HCT116 (cell line): ENCODE measurements around the gene HESX1. TPM values are rescaled to one million over a fixed set of nuclear protein-coding genes. Genes with fewer than 3 reads are reported as not detected.

ENCODE experiments used
- ATAC-seq: fragments of 200-7000 bp; cut with Tn5 transposase; 2 replicates; pipeline ENCODE4 v1.9.1; 2020; ENCODE audit warnings: mild to moderate bottlenecking, moderate library complexity
- Bru-seq: library from RNA; stranded (reverse); fragments of 400-500 nt; gene quantifications from one replicate; lab custom pipeline; 2021; lab: Mats Ljungman, UMichigan
- BruChase-seq, 2 experiments: library from RNA; stranded (reverse); fragments of 400-500 nt; gene quantifications; one replicate each; lab custom pipeline; 2021; lab: Mats Ljungman, UMichigan
- BruUV-seq: library from RNA; stranded (reverse); fragments of 400-500 nt; replicated peaks from 2 replicates; lab custom pipeline; 2021; lab: Mats Ljungman, UMichigan
- CTCF ChIA-PET: fragments of 300-600 bp; sonication (Branson Sonifier 250); formaldehyde crosslinking; loops from one replicate; lab custom pipeline; 2021; ENCODE audit warnings: antibody characterized with exemption; lab: Charles Lee
- POLR2A ChIA-PET: fragments of 300-600, 350-600 bp; sonication (Branson Sonifier 250); formaldehyde crosslinking; loops from one replicate; lab custom pipeline; 2021; ENCODE audit warnings: antibody characterized with exemption; lab: Charles Lee
- RAD21 ChIA-PET, 2 experiments: fragments of 300-600 bp; sonication (Branson Sonifier 250); formaldehyde crosslinking; loops; one replicate each; lab custom pipeline; 2023; ENCODE audit warnings: low total read pairs in 2 of 2; ENCODE audit not compliant: uncharacterized antibody in 2 of 2, unreplicated experiment in 2 of 2, low non-redundant PET in 1 of 2; lab: Charles Lee
- DNase-seq: peaks from one replicate; pipeline ENCODE4 v3.0.0-alpha.2; 2010; ENCODE audit warnings: low read depth, low spot score
- H2AFZ ChIP-seq: fragments of 200-600 bp; shearing (Covaris generic), sonication (generic); 2 replicates; pipeline ENCODE4 v1.6.1; 2017; ENCODE audit warnings: low read depth, mixed run types, mixed read lengths, antibody characterized with exemption, low read length; ENCODE audit not compliant: poor library complexity, severe bottlenecking
- H3K27ac ChIP-seq: 2 replicates; pipeline ENCODE4 v1.5.1; 2012; ENCODE audit warnings: low read depth, low read length
- H3K27me3 ChIP-seq: fragments of 200-600 bp; sonication (generic); 2 replicates; pipeline ENCODE4 v1.6.1; 2016; ENCODE audit warnings: mixed run types, low read length, mixed read lengths; ENCODE audit not compliant: insufficient read depth
- H3K36me3 ChIP-seq, 2 experiments: fragments of 200-500 bp in 1 of 2; fragments of 200-600 bp in 1 of 2; sonication (Bioruptor generic) in 1 of 2; sonication (generic) in 1 of 2; 2 replicates each; pipeline versions ENCODE4 v1.5.1 to v1.6.1; 2014 to 2016; ENCODE audit warnings: low read length in 2 of 2, inconsistent platforms in 1 of 2, mixed read lengths in 1 of 2, mixed run types in 1 of 2; ENCODE audit not compliant: insufficient read depth in 2 of 2, control insufficient read depth in 1 of 2
- H3K4me1 ChIP-seq, 2 experiments: fragments of 200-600 bp in 1 of 2; sonication (generic) in 1 of 2; 2 replicates each; pipeline versions ENCODE4 v1.5.1 to v1.6.1; 2012 to 2017; ENCODE audit warnings: low read length in 2 of 2, inconsistent platforms in 1 of 2, mild to moderate bottlenecking in 1 of 2, mixed read lengths in 1 of 2, mixed run types in 1 of 2, moderate library complexity in 1 of 2; ENCODE audit not compliant: insufficient read depth in 2 of 2, control insufficient read depth in 1 of 2
- H3K4me2 ChIP-seq: fragments of 200-600 bp; sonication (generic); 2 replicates; pipeline ENCODE4 v1.6.1; 2017; ENCODE audit warnings: mixed run types, low read length, mixed read lengths
- H3K4me3 ChIP-seq, 2 experiments: fragments of 200-600 bp in 1 of 2; sonication (generic) in 1 of 2; replicated peaks in 1 of 2; 2 replicates each; pipeline ENCODE4 v1.5.1; 2011 to 2016; ENCODE audit warnings: low read length in 2 of 2, control low read depth in 1 of 2, low read depth in 1 of 2, mild to moderate bottlenecking in 1 of 2, mixed read lengths in 1 of 2, mixed run types in 1 of 2
- H3K79me2 ChIP-seq: fragments of 200-600 bp; sonication (generic); 2 replicates; pipeline ENCODE4 v1.6.1; 2017; ENCODE audit warnings: mild to moderate bottlenecking, mixed run types, low read length, moderate library complexity, mixed read lengths; ENCODE audit not compliant: insufficient read depth
- H3K9ac ChIP-seq: fragments of 200-600 bp; sonication (generic); 2 replicates; pipeline ENCODE4 v1.6.1; 2016; ENCODE audit warnings: low read length, mixed read lengths
- H3K9me2 ChIP-seq: fragments of 200-600 bp; sonication (generic), shearing (Covaris generic); 2 replicates; pipeline ENCODE4 v1.6.1; 2017; ENCODE audit warnings: mixed run types, mild to moderate bottlenecking, moderate library complexity; ENCODE audit not compliant: insufficient read depth
- H3K9me3 ChIP-seq, 2 experiments: fragments of 200-500 bp in 1 of 2; fragments of 200-600 bp in 1 of 2; sonication (Bioruptor generic) in 1 of 2; sonication (generic) in 1 of 2; 2 replicates each; pipeline ENCODE4 v1.6.1; 2014 to 2017; ENCODE audit warnings: low read length in 2 of 2, mixed read lengths in 2 of 2, inconsistent platforms in 1 of 2, low read depth in 1 of 2, mild to moderate bottlenecking in 1 of 2, mixed run types in 1 of 2, moderate library complexity in 1 of 2; ENCODE audit not compliant: control insufficient read depth in 1 of 2, insufficient read depth in 1 of 2
- H4K20me1 ChIP-seq: fragments of 200-600 bp; sonication (generic), shearing (Covaris generic); 2 replicates; pipeline ENCODE4 v1.6.1; 2017; ENCODE audit warnings: mixed run types, mild to moderate bottlenecking, moderate library complexity; ENCODE audit not compliant: insufficient read depth
- CBX3 ChIP-seq: IDR thresholded peaks from 2 replicates; pipeline ENCODE4 v1.6.1; 2012; ENCODE audit warnings: low read depth
- CEBPB ChIP-seq: IDR thresholded peaks from 2 replicates; pipeline ENCODE4 v1.6.1; 2012; ENCODE audit warnings: low read depth
- CTCF ChIP-seq, 3 experiments: fragments of 200-600 bp in 1 of 3; sonication (generic) in 1 of 3; IDR thresholded peaks in 2 of 3; conservative IDR thresholded peaks in 1 of 3; 2 replicates each; pipeline ENCODE4 v1.5.1; 2012 to 2017; ENCODE audit warnings: low read depth in 2 of 3, low read length in 2 of 3, antibody characterized with exemption in 1 of 3, borderline replicate concordance in 1 of 3, control low read depth in 1 of 3, mild to moderate bottlenecking in 1 of 3, mixed read lengths in 1 of 3, mixed run types in 1 of 3, moderate library complexity in 1 of 3; ENCODE audit not compliant: insufficient read depth in 1 of 3
- EGR1 ChIP-seq: IDR thresholded peaks from 2 replicates; pipeline ENCODE4 v1.6.1; 2012; ENCODE audit warnings: low read depth
- ELF1 ChIP-seq: IDR thresholded peaks from 2 replicates; pipeline ENCODE4 v1.6.1; 2012; ENCODE audit warnings: low read depth, borderline replicate concordance
- EZH2 ChIP-seq: fragments of 200-600 bp; sonication (generic); IDR thresholded peaks from 2 replicates; pipeline ENCODE4 v1.6.1; 2017; ENCODE audit warnings: antibody characterized with exemption, mixed run types
- EZH2phosphoT487 ChIP-seq: fragments of 200-600 bp; IDR thresholded peaks from 2 replicates; pipeline ENCODE4 v1.6.1; 2018; ENCODE audit warnings: antibody characterized with exemption, borderline replicate concordance
- FOSL1 ChIP-seq: IDR thresholded peaks from 2 replicates; pipeline ENCODE4 v1.6.1; 2012; ENCODE audit warnings: low read depth
- JUND ChIP-seq: IDR thresholded peaks from 2 replicates; pipeline ENCODE4 v1.6.1; 2012
- MAX ChIP-seq: IDR thresholded peaks from 2 replicates; pipeline ENCODE4 v1.6.1; 2012
- POLR2A ChIP-seq: IDR thresholded peaks from 2 replicates; pipeline ENCODE4 v1.7.0; 2011; ENCODE audit warnings: borderline replicate concordance; ENCODE audit not compliant: insufficient read depth, insufficient read length; ENCODE audit errors: extremely low read depth
- POLR2AphosphoS5 ChIP-seq: IDR thresholded peaks from 2 replicates; pipeline ENCODE4 v1.6.1; 2011; ENCODE audit warnings: mild to moderate bottlenecking, low read depth, low read length, moderate library complexity
- RAD21 ChIP-seq: IDR thresholded peaks from 2 replicates; pipeline ENCODE4 v1.6.1; 2012; ENCODE audit warnings: low read depth, mild to moderate bottlenecking
- REST ChIP-seq: IDR thresholded peaks from 2 replicates; pipeline ENCODE4 v1.6.1; 2012; ENCODE audit warnings: low read depth
- SIN3A ChIP-seq: IDR thresholded peaks from 2 replicates; pipeline ENCODE4 v1.6.1; 2012; ENCODE audit warnings: low read depth
- SRF ChIP-seq: IDR thresholded peaks from 2 replicates; pipeline ENCODE4 v1.6.1; 2012; ENCODE audit warnings: low read depth
- TCF7L2 ChIP-seq: IDR thresholded peaks from 2 replicates; pipeline ENCODE4 v1.7.0; 2011; ENCODE audit warnings: borderline replicate concordance, inconsistent platforms; ENCODE audit not compliant: insufficient read depth, insufficient read length; ENCODE audit errors: extremely low read depth
- YY1 ChIP-seq: IDR thresholded peaks from 2 replicates; pipeline ENCODE4 v1.6.1; 2011; ENCODE audit warnings: low read length, low read depth, moderate library complexity, mild to moderate bottlenecking; ENCODE audit not compliant: insufficient replicate concordance; ENCODE audit errors: extremely low read depth
- ZBTB33 ChIP-seq: IDR thresholded peaks from 2 replicates; pipeline ENCODE4 v1.6.1; 2011; ENCODE audit warnings: mild to moderate bottlenecking, low read length, moderate library complexity; ENCODE audit not compliant: insufficient replicate concordance; ENCODE audit errors: extremely low read depth
- ZFX ChIP-seq: fragments of 450-650 bp; IDR thresholded peaks from 2 replicates; pipeline ENCODE4 v1.6.1; 2017
- intact Hi-C: fragments of 100-400 bp; cut with micrococcal nuclease; formaldehyde crosslinking; loops from 2 replicates; pipeline ENCODE4 v1.10.0; 2022
- long read RNA-seq: library from polyadenylated mRNA; unstranded; transcript quantifications from one replicate; pipeline ENCODE4 v2.0.0, GENCODE V29; 2021; ENCODE audit not compliant: unreplicated experiment
- polyA plus RNA-seq: library from polyadenylated mRNA; unstranded; fragments of >200 nt; gene quantifications from 2 replicates; pipeline ENCODE4 v1.2.1, GENCODE V29; 2012; ENCODE audit warnings: missing spikeins
- total RNA-seq: library from RNA; stranded (reverse); gene quantifications from one replicate; pipeline ENCODE4 v1.2.1, GENCODE V29; 2021; ENCODE audit not compliant: unreplicated experiment

HESX1 gene
- total RNA-seq: 2.1 TPM
- polyA plus RNA-seq: 0.80 and 2.5 TPM in 2 replicates
- Bru-seq, nascent RNA: percentile 43 among the genes with signal in this experiment
- BruChase-seq, experiment 1, labeled RNA remaining after a 6-hour chase: percentile 42 among the genes with signal in this experiment
- BruChase-seq, experiment 2, labeled RNA remaining after a 2-hour chase: percentile 45 among the genes with signal in this experiment
- long read RNA-seq, partial matches to known transcripts: 1 of 8 reads
- long read RNA-seq, other reads (novel, unspliced or antisense): 7 of 8 reads

GRCh38 chr3:57199895-57200297 lies at the start of gene HESX1:
Gene HESX1, minus strand, starts transcription at chr3:57199978. Its CDS starts 60 bp downstream, at chr3:57199918.
- ATAC-seq (no peak), DNase-seq (no peak)
- H3K9me3 ChIP-seq: no peaks in the 10 kb centered on the region
- H3K4me2 ChIP-seq: no peak within 1 kb of the TSS
- no peak within 1 kb of the TSS for H3K4me3 ChIP-seq
- H3K27me3 ChIP-seq: no peaks in the 10 kb centered on the region
- no peaks in the 10 kb centered on the region for H4K20me1 ChIP-seq
- no peak within 1 kb of the TSS for H3K27ac ChIP-seq
- ChIA-PET POLR2A (no interaction called here), RAD21 (no interaction called here), CTCF (no interaction called here)
- H3K9me2 ChIP-seq: no peaks in the 10 kb centered on the region
- H3K4me1 ChIP-seq: no peaks in the 10 kb centered on the region
- no peak within 1 kb of the TSS for H3K9ac ChIP-seq
- TF ChIP-seq ZFX (no peak), RAD21 (no peak), CEBPB (no peak), ELF1 (no peak), CBX3 (no peak), JUND (no peak), EZH2phosphoT487 (no peak), POLR2A (no peak), REST (no peak), POLR2AphosphoS5 (no peak), SRF (no peak), ZBTB33 (no peak), SIN3A (no peak), YY1 (no peak), MAX (no peak), EZH2 (no peak), FOSL1 (no peak), CTCF (IDR thresholded peaks at IDR 0.05 in 2 of 3, conservative IDR thresholded peaks at IDR 0.05 in 1 of 3; ENCODE audit: borderline replicate concordance in 1 of 3, insufficient read depth in 1 of 3, low read depth in 2 of 3, low read length in 2 of 3) (no peak), TCF7L2 (no peak), EGR1 (no peak)
- no peaks in the 10 kb centered on the region for H3K79me2 ChIP-seq
- intact Hi-C loops: no loop called here
- no peaks in the 10 kb centered on the region for H3K36me3 ChIP-seq
- no peak within 1 kb of the TSS for H2AFZ ChIP-seq
- BruUV-seq: no TSS peak
